Transverse colon (tissue), 4 donors: ENCODE results near the gene RERE. TPM values are rescaled to one million over a fixed set of nuclear protein-coding genes. Genes with fewer than 3 reads are reported as not detected.
A peak's percentile ranks its signal among the peaks of the same experiment; 100 is the strongest.

Source experiments
- DNase-seq: peaks from one replicate; pipeline ENCODE4 v3.0.0-alpha.2; 2019
- H3K27ac ChIP-seq, 4 donors: fragments of 200-600 bp; sonication (generic); 2 replicates each; pipeline ENCODE4 v1.5.1; 2016 to 2018; ENCODE audit warnings: inconsistent platforms in 4 of 4
- H3K27me3 ChIP-seq: fragments of 200-600 bp; sonication (generic); 2 replicates; pipeline ENCODE4 v1.5.1; 2017; ENCODE audit warnings: inconsistent platforms
- H3K36me3 ChIP-seq, 4 donors: fragments of 200-600 bp; sonication (generic); 2 replicates each; pipeline ENCODE4 v1.5.1; 2017 to 2019; ENCODE audit warnings: inconsistent platforms in 4 of 4
- H3K4me1 ChIP-seq, 4 donors: fragments of 200-600 bp; sonication (generic); 2 replicates each; pipeline ENCODE4 v1.5.1; 2017 to 2020; ENCODE audit warnings: inconsistent platforms in 4 of 4
- H3K4me3 ChIP-seq, 4 donors: fragments of 200-600 bp; sonication (generic); 1 replicate in 1 of 4; 2 replicates in 3 of 4; pipeline versions ENCODE4 v1.5.1 to v1.6.1; 2017 to 2019; ENCODE audit warnings: inconsistent platforms in 4 of 4
- H3K9me3 ChIP-seq, 2 donors: fragments of 200-600 bp; sonication (generic); 2 replicates each; pipeline ENCODE4 v1.5.1; 2017 to 2019; ENCODE audit warnings: inconsistent platforms in 2 of 2
- CTCF ChIP-seq, 5 experiments: fragments of 200-600 bp in 3 of 5; fragments of 450-650 bp in 2 of 5; sonication (generic) in 3 of 5; IDR thresholded peaks; 1 replicate in 2 of 5; 2 replicates in 3 of 5; pipeline ENCODE4 v1.5.1; 2016 to 2017; ENCODE audit warnings: antibody characterized with exemption in 5 of 5, inconsistent platforms in 3 of 5, mild to moderate bottlenecking in 2 of 5, moderate library complexity in 1 of 5
- EP300 ChIP-seq: sonication (generic); formaldehyde crosslinking; IDR thresholded peaks from one replicate; pipeline ENCODE4 v1.6.1; 2017; ENCODE audit warnings: antibody characterized with exemption, low read depth
- POLR2A ChIP-seq: fragments of 450-650 bp; IDR thresholded peaks from one replicate; pipeline ENCODE4 v1.6.1; 2016; ENCODE audit warnings: antibody characterized with exemption, mild to moderate bottlenecking, moderate library complexity
- POLR2AphosphoS5 ChIP-seq, 3 donors: sonication (generic); formaldehyde crosslinking; IDR thresholded peaks; one replicate each; pipeline ENCODE4 v1.6.1; 2016; ENCODE audit warnings: antibody characterized with exemption in 3 of 3
- WGBS, 2 donors: methylation state at CpG; one replicate each; pipeline ENCODE4 v1.1.5; 2018; ENCODE audit warnings: low coverage in 1 of 2; 5-methylcytosine and 5-hydroxymethylcytosine counted together
- in situ Hi-C, 4 donors: fragments of 200-750 bp; cut with MboI; loops; one replicate each; pipeline versions ENCODE4 v1.15.0 to v1.15.1; 2017; ENCODE audit warnings: low sequenced_read_pairs in 3 of 4, low pct_ligation_motif_present in 1 of 4, low pct_unique_long_range_greater_than_20kb in 1 of 4
- intact Hi-C: fragments of 100-400 bp; cut with DNase I; formaldehyde crosslinking; loops from one replicate; pipeline ENCODE4 v1.15.1; 2023; ENCODE audit warnings: low total_unique reads
- total RNA-seq, 4 donors: library from RNA; depleted of rRNA; stranded (reverse); fragments of >200 nt; gene quantifications; one replicate each; pipeline ENCODE4 v1.1.0, GENCODE V29; 2016

RERE gene
- total RNA-seq, 4 donors from 2014 or later = 80.3 to 657 (median 105) TPM

DNA sequence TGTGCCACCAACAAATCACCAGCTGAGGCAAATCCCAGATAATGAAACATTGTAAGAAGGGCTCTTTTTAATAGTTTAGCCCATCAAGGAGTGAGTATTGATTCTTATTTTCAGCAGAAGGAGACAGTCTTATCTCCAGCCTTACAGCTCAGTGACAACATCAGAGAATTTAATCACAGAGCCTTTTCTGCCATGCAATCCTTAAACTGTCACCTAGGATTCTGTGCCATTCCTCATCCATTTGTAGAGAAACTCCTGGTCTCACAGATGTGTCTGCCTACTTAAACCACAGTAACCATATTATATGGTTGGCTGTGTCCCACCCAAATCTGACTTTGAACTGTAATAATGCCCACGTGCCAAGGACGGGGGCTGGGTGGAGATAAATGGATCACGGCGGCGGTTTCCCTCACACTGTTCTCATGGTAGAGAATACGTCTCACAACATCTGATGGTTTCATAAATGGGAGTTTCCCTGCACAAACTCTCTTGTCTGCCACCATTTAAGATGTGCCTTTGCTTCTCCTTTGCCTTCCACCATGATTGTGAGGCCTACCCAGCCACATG is 217.7 kb downstream of the RERE start:
- Histone ChIP-seq H3K4me3 (no peak overlapping the region), H3K27me3 (no peaks in the 10 kb centered on the region), H3K4me1 (peaks cover 4 to 26% (median 17%) of the 10 kb centered on the region in 4 donors), H3K27ac (peak overlapping the region in 1 of 4 donors; percentile 6), H3K36me3 (no peaks in the 10 kb centered on the region), H3K9me3 (no peaks in the 10 kb centered on the region)
- no peak for TF ChIP-seq CTCF (IDR thresholded peaks at IDR 0.05)
- no peak for TF ChIP-seq POLR2AphosphoS5 (IDR thresholded peaks at IDR 0.05)
- TF ChIP-seq POLR2A = no peak
- no peak for TF ChIP-seq EP300
- DNase-seq = peak; percentile 24
- intact Hi-C loops (no loop called here), in situ Hi-C loops (no loop called here)
- WGBS, 2 donors = 68 to 83% methylated on average over 1 to 6 of the region's 6 CpGs

DNA sequence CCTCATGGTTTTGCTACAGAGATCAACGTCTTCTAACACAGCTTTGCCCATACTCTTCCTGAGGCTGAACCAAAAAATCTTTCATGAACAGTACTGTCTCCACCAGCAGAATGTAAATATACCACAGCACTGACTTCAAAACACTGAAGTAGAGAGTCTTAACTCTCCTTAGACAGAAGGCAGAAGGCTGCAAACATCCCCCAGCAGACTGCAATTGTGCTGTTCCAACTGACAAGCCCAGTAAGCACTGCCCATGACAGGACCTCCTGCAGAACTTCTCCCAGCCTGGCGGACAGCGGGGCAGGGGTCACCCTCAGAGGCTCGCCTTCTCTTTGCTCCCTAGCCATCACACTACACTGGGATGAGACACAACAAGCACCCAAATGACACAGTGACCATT is 218.7 kb downstream of the RERE start:
- no peaks in the 10 kb centered on the region for H3K27me3 ChIP-seq
- 53 to 59% methylated on average over 3 to 4 of the region's 4 CpGs for WGBS, 2 donors
- peak overlapping the region; percentile 39 to 77 (median 59) for H3K27ac ChIP-seq
- H3K9me3 ChIP-seq = no peaks in the 10 kb centered on the region
- no peak overlapping the region for H3K4me3 ChIP-seq
- intact Hi-C loops (no loop called here), in situ Hi-C loops (no loop called here)
- no peak for DNase-seq
- TF ChIP-seq CTCF (IDR thresholded peaks at IDR 0.05) = no peak
- no peak for TF ChIP-seq POLR2AphosphoS5 (IDR thresholded peaks at IDR 0.05)
- no peak for TF ChIP-seq EP300
- no peak for TF ChIP-seq POLR2A
- peaks cover 4 to 26% (median 17%) of the 10 kb centered on the region in 4 donors for H3K4me1 ChIP-seq
- no peaks in the 10 kb centered on the region for H3K36me3 ChIP-seq

DNA sequence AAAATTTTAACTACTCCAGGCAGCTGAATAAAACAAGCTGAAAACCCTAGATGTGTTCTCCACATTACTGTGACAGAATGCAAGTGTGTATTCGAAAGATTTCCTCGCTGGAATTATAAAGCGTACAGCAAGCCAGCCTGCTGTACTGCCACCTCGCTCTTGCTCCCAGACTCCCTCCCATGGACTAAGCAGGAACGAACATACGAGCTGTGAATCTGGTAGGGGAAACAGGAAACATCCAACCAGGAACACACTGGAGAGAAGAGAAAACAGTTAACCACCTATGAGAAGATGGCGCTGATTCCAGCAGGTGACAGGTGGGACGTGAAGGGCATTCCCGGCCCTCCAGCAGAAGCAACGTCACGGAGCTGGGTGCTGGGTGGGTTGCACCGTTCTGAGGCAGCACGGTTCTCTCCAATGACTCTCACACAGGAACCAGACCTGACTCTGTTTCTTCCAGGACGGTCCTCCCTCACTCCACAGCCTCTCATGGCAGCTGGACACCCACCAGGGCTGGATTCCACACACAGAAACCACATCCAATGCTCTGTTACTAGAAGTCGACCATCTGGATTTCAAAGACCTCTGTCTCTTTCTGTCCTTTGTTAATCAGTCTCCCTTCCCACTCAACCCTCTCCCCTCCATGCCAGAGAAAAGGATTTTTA is 219.2 kb downstream of the RERE start:
- 46 to 54% methylated on average over 8 to 15 of the region's 15 CpGs for WGBS, 2 donors
- intact Hi-C loops (no loop called here), in situ Hi-C loops (no loop called here)
- peak; percentile 26 for DNase-seq
- Histone ChIP-seq H3K36me3 (no peaks in the 10 kb centered on the region), H3K9me3 (no peaks in the 10 kb centered on the region), H3K4me3 (no peak overlapping the region), H3K27me3 (no peaks in the 10 kb centered on the region), H3K27ac (peak overlapping the region; percentile 39 to 77 (median 59)), H3K4me1 (peaks cover 4 to 26% (median 16%) of the 10 kb centered on the region in 4 donors)
- TF ChIP-seq EP300 (no peak), POLR2AphosphoS5 (IDR thresholded peaks at IDR 0.05) (no peak), POLR2A (no peak), CTCF (IDR thresholded peaks at IDR 0.05) (peak; percentile 29 to 54 (median 32))

DNA sequence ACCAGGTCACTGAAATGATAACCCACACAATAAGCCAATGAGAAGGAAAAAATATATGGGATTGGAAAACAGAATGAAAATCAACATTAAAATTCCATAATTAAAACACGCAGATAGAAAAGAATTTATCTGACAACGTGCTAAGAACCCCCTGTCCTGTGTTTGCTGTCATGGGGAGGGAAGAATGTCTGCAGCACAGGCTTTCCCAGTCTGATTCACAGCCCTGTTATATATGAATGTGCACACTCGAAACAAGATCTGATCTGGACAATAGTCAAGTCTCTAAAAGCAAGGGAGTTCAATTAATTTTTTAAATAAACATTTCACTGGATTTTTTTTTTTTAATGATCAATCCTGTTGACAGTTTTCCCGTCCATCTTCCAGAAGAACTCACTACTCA is 220.0 kb downstream of the RERE start:
- no peak for DNase-seq
- peaks cover 4 to 26% (median 15%) of the 10 kb centered on the region in 4 donors for H3K4me1 ChIP-seq
- WGBS, 2 donors = 66 to 67% methylated on average over 4 of the region's 4 CpGs
- intact Hi-C loops (no loop called here), in situ Hi-C loops (no loop called here)
- no peaks in the 10 kb centered on the region for H3K9me3 ChIP-seq
- no peak overlapping the region for H3K4me3 ChIP-seq
- TF ChIP-seq EP300 (no peak), POLR2A (no peak), CTCF (IDR thresholded peaks at IDR 0.05) (no peak), POLR2AphosphoS5 (IDR thresholded peaks at IDR 0.05) (no peak)
- H3K36me3 ChIP-seq = no peaks in the 10 kb centered on the region
- H3K27me3 ChIP-seq = no peaks in the 10 kb centered on the region
- peak overlapping the region; percentile 39 to 77 (median 59) for H3K27ac ChIP-seq
